DND-41 (cell line): ENCODE measurements around the gene MPC1.
"Not testable (repeated sequence)": the region's sequence is repeated elsewhere in the genome, so short reads cannot be mapped to it uniquely, and the experiment has no call there.

Experiments
- ATAC-seq: fragments of 200-7000 bp; cut with Tn5 transposase; 3 replicates; pipeline ENCODE4 v1.9.1; 2021; ENCODE audit warnings: low read depth; ENCODE audit not compliant: insufficient read depth
- DNase-seq: peaks from one replicate; pipeline ENCODE4 v3.0.0-alpha.2; 2020
- H2AFZ ChIP-seq: 2 replicates; pipeline ENCODE4 v1.6.0; 2012; ENCODE audit warnings: low read depth, low read length
- H3K27ac ChIP-seq: 2 replicates; pipeline ENCODE4 v1.5.1; 2012; ENCODE audit warnings: low read length, inconsistent platforms
- H3K27me3 ChIP-seq: fragments of 200-600 bp; sonication (generic); 2 replicates; pipeline ENCODE4 v1.6.0; 2012; ENCODE audit warnings: low read length, mild to moderate bottlenecking, inconsistent platforms; ENCODE audit not compliant: insufficient read depth, poor library complexity
- H3K36me3 ChIP-seq: 2 replicates; pipeline ENCODE4 v1.5.1; 2012; ENCODE audit warnings: low read length, inconsistent platforms; ENCODE audit not compliant: insufficient read depth
- H3K4me1 ChIP-seq: 2 replicates; pipeline ENCODE4 v1.5.1; 2012; ENCODE audit warnings: mild to moderate bottlenecking, low read length; ENCODE audit not compliant: insufficient read depth
- H3K4me2 ChIP-seq: 2 replicates; pipeline ENCODE4 v1.6.0; 2012; ENCODE audit warnings: mild to moderate bottlenecking, moderate library complexity, low read length, inconsistent platforms; ENCODE audit not compliant: insufficient read depth
- H3K4me3 ChIP-seq, 2 experiments: fragments of 200-600 bp in 1 of 2; shearing (Covaris generic) in 1 of 2; 2 replicates each; pipeline ENCODE4 v1.5.1; 2012 to 2016; ENCODE audit warnings: inconsistent platforms in 2 of 2, low read length in 2 of 2, mild to moderate bottlenecking in 2 of 2, low read depth in 1 of 2, moderate library complexity in 1 of 2
- H3K79me2 ChIP-seq: 2 replicates; pipeline ENCODE4 v1.6.0; 2012; ENCODE audit warnings: low read length, inconsistent platforms; ENCODE audit not compliant: insufficient read depth
- H3K9ac ChIP-seq: 2 replicates; pipeline ENCODE4 v1.6.0; 2012; ENCODE audit warnings: low read depth, mild to moderate bottlenecking, inconsistent platforms, low read length, moderate library complexity
- H3K9me3 ChIP-seq: 2 replicates; pipeline ENCODE4 v1.5.1; 2012; ENCODE audit warnings: low read length, moderate library complexity, mild to moderate bottlenecking, inconsistent platforms; ENCODE audit not compliant: insufficient read depth, severe bottlenecking
- H4K20me1 ChIP-seq: 2 replicates; pipeline ENCODE4 v1.6.0; 2012; ENCODE audit warnings: low read length; ENCODE audit not compliant: insufficient read depth
- CTCF ChIP-seq: IDR thresholded peaks from 2 replicates; pipeline ENCODE4 v1.5.1; 2012; ENCODE audit warnings: borderline replicate concordance, low read length, moderate library complexity, mild to moderate bottlenecking; ENCODE audit not compliant: poor library complexity, severe bottlenecking; ENCODE audit errors: extremely low read depth
- EZH2 ChIP-seq: IDR thresholded peaks from 3 replicates; pipeline ENCODE4 v1.6.1; 2012; ENCODE audit warnings: borderline replicate concordance, low read depth, mild to moderate bottlenecking, moderate library complexity, low read length, inconsistent platforms; ENCODE audit not compliant: severe bottlenecking

The MPC1 gene

GRCh38 chr6:166348305-166348949, 34.3 kb downstream of the MPC1 start:
- Histone ChIP-seq H3K27me3 (no peaks in the 10 kb centered on the region), H3K79me2 (no peaks in the 10 kb centered on the region), H3K36me3 (no peaks in the 10 kb centered on the region), H3K4me1 (peaks cover 2% of the 10 kb centered on the region), H2AFZ (no peak overlapping the region), H3K4me2 (no peak overlapping the region), H3K4me3 (no peak overlapping the region), H3K27ac (no peak overlapping the region), H3K9me3 (no peaks in the 10 kb centered on the region), H3K9ac (no peak overlapping the region), H4K20me1 (no peaks in the 10 kb centered on the region)
- ATAC-seq (no peak), DNase-seq (no peak)
- no peak for TF ChIP-seq CTCF
- TF ChIP-seq EZH2: no peak

GRCh38 chr6:166346965-166347364, 35.8 kb downstream of the MPC1 start:
- Histone ChIP-seq H3K27me3 (no peaks in the 10 kb centered on the region), H2AFZ (no peak overlapping the region), H3K27ac (no peak overlapping the region), H3K79me2 (peaks cover 10% of the 10 kb centered on the region), H3K36me3 (no peaks in the 10 kb centered on the region; the same call in 1 of the 2 replicates), H3K4me2 (no peak overlapping the region), H3K4me3 (no peak overlapping the region), H3K4me1 (peaks cover 9% of the 10 kb centered on the region), H4K20me1 (no peaks in the 10 kb centered on the region), H3K9me3 (no peaks in the 10 kb centered on the region), H3K9ac (no peak overlapping the region)
- TF ChIP-seq EZH2 (no peak), CTCF (no peak)
- DNase-seq (no peak), ATAC-seq (no peak)

GRCh38 chr6:166346449-166346848, 36.3 kb downstream of the MPC1 start:
- no peak overlapping the region for H3K4me3 ChIP-seq
- ATAC-seq (no peak), DNase-seq (no peak)
- H3K27me3 ChIP-seq: no peaks in the 10 kb centered on the region
- H4K20me1 ChIP-seq: no peaks in the 10 kb centered on the region
- H2AFZ ChIP-seq: no peak overlapping the region
- H3K36me3 ChIP-seq: no peaks in the 10 kb centered on the region; the same call in 1 of the 2 replicates
- TF ChIP-seq CTCF: no peak
- H3K79me2 ChIP-seq: peaks cover 15% of the 10 kb centered on the region
- peaks cover 11% of the 10 kb centered on the region for H3K4me1 ChIP-seq
- no peak overlapping the region for H3K27ac ChIP-seq
- H3K4me2 ChIP-seq: no peak overlapping the region
- H3K9me3 ChIP-seq: no peaks in the 10 kb centered on the region
- H3K9ac ChIP-seq: no peak overlapping the region

- not testable (repeated sequence) for H3K9ac ChIP-seq, H4K20me1 ChIP-seq, H3K4me3 ChIP-seq, DNase-seq, H3K27ac ChIP-seq, H2AFZ ChIP-seq, H3K4me2 ChIP-seq, H3K27me3 ChIP-seq, ATAC-seq, H3K36me3 ChIP-seq, H3K9me3 ChIP-seq
- Histone ChIP-seq H3K79me2 (peaks cover 23% of the 10 kb centered on the region), H3K4me1 (peaks cover 19% of the 10 kb centered on the region)
Measured at GRCh38 chr6:166345672-166346071, 37.1 kb downstream of the MPC1 start.

GRCh38 chr6:166344921-166345320, 37.8 kb downstream of the MPC1 start:
- H3K27me3 ChIP-seq, ATAC-seq, H3K36me3 ChIP-seq, H3K27ac ChIP-seq, H2AFZ ChIP-seq, DNase-seq, H3K9ac ChIP-seq, H3K4me3 ChIP-seq, H3K4me2 ChIP-seq, H3K9me3 ChIP-seq: not testable (repeated sequence)
- peaks cover 30% of the 10 kb centered on the region for H3K79me2 ChIP-seq
- peaks cover 12% of the 10 kb centered on the region; the same call in 1 of the 2 replicates for H4K20me1 ChIP-seq
- H3K4me1 ChIP-seq: peaks cover 26% of the 10 kb centered on the region
